Activated T-helper 9 cell treated with anti-CD3 and anti-CD28 coated beads, Interleukin-2, amount 50 U/mL, for 16 hours (primary cell): ENCODE measurements around the gene XKR3.
"Not testable (repeated sequence)": the region's sequence is repeated elsewhere in the genome, so short reads cannot be mapped to it uniquely, and the experiment has no call there.

Experiments used
- DNase-seq: peaks from one replicate; pipeline ENCODE4 v3.0.0-alpha.2; 2020; ENCODE audit warnings: low read depth

XKR3 gene

DNA sequence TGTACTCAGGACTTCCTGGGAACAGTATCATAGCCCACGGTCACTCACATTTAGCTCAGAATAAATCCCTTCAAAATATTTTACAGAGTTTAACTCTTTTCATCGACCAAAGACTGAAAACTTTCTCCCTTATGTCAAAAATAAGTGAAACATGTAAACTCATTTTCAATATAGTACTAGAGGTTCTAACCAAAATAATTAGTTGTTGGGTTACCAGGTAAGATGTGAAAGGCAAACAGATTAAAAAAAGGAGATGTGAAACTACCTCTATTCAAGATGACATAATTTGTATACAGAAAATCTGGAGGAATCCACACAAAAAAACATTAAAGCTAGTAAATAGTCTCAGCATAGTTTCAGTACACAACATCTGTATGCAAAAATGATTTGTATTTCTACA is 20.3 kb downstream of the XKR3 start:
- no peak for DNase-seq

DNA sequence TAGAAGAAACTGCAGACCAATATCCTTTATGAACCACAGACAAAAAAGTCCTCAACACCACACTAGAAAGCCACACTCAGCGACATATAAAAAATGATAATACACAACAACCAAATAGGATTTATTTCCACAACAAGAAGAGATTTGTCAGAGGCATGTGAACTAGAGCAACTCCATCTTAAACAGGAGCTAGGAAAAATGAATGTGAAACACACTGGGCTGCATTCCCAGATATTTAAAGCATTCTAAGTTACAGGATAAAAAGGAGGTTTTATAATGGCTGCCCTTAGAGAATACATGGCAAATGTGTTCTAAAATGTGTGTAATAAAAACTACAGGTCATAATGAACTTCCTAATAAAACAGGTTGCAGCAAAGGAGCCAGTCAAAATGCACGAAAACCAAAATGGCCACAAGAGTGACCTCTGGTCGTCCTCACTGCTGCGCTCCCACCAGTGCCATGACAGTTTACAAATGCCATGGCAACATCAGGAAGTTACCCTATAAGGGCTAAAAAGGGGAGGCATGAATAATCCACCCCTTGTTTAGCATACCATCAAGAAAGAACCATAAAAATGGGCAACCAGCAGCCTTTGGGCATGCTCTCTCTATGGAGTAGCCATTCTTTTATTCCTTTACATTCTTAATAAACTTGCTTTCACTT is 21.8 kb downstream of the XKR3 start:
- no peak for DNase-seq

DNA sequence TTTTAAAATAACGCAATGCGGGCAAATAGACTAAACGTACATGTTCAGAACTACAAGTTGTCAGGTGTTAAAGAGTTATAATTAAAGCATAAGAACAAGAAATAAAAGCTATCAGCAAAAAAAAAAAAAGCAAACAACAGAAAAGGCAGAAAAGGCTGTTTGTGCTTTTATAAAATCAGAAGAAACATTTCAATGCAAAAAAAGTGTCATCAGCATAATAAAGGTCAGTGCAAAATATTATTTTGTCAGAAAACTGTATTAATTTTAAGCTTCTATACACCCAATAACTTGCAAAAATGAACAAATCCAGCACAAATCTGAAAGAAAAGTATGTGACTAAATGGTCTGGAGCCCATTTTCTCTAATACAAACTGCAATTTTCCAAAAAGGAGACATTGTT is 23.6 kb downstream of the XKR3 start:
- no peak for DNase-seq

DNA sequence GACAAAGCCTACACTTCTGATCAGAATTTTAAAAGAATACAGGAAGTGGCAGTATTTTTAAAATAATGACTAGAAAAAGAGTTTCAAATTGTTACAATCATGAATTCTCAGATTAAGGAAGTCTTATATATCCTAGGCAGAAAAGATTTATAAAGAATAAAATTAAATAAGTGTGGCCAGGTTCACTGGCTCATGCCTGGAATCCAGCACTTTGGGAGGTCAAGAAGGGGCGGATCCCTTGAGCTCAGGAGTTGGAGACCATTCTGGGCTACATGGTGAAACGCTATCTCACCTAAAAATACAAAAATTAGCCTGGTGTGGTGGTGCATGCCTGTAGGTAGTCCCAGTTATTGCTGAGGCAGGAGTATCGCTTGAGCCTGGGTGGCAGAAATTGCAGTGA is 24.1 kb downstream of the XKR3 start:
- no peak for DNase-seq

DNA sequence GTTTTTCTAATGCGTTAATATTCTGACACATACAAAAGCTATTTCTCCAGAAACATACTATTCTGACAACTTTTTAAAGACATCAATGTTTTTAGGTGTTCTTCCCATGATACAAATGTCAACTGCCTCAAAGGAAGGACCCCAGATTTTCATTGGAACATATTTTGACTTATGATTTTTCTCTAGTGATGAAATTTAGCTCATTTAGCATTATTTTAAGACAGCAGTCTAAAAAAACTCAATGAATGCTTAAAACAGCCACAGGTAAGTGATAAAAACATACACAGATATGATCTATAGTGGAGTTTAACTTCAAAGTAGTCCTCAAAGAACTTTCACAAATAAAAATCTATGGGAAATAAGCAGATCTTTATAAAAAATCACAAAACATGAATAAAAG is 24.9 kb downstream of the XKR3 start:
- no peak for DNase-seq

DNA sequence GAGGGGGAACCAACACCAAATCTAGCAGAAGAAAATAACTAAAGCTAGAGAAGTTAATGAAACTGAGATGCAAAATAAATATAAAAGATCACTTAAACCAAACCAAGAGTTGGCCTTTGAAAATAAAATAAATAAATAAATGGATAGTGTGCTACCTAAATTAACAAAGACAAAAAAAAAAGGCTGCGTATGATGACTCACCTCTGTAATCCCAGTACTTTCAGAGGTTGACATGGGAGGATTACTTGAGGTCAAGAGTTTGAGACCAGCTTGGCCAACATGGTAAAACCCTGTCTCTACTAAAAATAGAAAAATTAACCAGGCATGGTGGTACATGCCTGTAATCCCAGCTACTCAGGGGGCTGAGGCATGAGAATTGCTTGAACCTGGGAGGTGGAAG is 29.7 kb downstream of the XKR3 start:
- not testable (repeated sequence) for DNase-seq

DNA sequence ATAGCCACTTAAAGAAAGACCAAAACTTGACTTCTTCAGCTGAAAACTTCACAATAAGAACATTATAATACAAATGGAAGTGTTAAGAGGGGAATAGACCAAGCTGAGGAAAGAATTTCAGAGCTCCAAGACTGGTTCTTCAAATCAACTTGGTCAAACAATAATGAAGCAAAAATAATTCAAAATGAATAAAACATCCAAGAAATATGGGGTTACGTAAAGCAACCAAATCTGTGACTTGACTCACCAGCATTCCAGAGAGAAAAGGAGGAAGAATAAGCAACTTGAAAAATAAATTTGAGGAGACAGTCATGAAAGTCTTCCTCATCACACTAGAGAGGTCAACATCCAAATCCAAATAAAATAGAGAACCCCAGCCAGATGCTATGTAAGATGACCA is 31.4 kb downstream of the XKR3 start:
- no peak for DNase-seq

DNA sequence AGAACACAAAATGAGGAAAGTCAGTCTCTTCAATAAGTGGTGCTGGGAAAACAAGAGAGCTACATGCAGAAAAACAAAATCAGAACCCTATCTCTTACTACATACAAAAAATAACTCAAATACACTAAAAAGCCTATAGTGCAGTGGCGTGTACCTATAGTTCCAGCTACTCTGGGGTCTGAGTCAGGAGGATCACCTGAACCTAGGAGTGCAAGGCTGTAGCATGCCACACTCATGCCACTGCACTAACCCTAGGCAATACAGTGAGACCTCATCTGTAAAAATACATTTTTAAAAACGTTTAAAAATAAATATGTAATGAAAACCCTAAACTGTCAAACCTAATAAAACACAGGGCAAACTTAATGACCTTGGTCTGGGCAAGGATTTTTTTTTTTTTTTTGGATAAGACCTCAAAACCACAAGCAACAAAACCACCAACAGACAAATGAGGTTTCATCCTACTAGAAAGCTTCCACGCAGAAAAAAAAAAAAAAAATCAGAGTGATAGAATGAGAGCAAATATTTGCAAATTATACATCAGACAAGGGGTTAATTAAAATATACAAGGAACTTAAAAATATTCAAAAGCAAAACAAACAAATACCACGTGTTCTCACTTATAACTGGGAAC is 35.2 kb downstream of the XKR3 start:
- no peak for DNase-seq

DNA sequence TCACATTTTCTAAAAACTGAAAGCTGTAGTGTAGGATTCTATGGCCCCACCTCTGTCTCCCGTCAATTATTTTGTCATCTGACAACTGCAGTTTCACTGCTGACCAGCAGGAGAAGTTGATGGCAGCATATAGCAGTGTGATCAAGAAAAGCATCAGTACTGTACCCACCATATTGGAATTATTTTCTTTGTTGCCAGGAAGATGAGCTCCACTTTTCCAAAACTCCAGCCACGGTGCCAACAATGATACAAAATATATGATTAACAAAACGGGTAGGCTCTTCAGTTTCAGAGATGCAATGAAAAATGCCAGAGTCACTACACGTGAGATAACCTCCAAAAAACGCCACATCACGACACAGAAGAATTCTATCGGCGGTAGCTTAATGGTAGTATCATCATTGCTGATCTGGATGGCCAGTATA is 41.3 kb downstream of the XKR3 start:
- DNase-seq: no peak

DNA sequence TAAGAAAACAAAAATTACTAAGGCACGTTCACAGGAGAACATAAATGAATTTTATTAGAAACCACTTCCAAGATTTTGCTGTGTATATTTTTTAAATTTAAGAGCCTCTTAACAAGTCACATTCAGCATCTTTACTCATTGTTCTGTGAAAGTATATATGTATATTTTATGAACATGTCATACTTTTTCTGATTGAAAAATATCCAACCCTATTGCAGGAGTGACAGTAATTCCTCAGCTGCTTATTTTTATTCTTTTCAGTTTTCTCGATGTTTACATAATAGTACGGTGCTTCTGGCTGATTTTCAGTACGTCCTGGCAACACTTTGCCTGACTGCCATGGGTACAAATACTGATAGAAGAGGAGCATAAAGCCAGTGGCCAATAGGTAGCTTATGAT is 41.8 kb downstream of the XKR3 start:
- DNase-seq: no peak

DNA sequence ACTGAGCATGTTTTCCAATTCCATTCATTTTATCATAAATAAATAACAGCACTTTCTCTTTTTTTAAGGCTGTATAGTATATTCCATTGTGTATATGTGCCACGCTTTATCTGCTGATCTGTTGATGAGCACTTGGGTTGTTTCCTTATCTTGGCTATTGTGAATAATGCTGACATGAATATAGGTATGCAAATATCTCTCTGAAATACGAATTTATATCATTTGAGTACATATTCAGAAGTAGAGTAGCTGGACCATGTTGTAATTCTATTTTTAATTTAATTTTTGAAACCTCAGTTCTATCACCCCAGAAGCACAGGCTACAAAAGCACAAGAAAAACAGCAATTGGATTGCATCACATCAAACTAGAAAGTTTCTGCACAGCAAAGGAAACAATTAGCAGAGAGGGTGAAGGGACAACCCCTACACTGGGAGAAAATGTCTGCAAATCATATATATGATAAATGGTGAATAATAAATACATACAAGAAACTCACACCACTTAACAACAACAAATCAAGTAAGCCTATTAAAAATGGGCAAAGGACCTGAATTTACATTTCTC is 43.4 kb downstream of the XKR3 start:
- DNase-seq: no peak

DNA sequence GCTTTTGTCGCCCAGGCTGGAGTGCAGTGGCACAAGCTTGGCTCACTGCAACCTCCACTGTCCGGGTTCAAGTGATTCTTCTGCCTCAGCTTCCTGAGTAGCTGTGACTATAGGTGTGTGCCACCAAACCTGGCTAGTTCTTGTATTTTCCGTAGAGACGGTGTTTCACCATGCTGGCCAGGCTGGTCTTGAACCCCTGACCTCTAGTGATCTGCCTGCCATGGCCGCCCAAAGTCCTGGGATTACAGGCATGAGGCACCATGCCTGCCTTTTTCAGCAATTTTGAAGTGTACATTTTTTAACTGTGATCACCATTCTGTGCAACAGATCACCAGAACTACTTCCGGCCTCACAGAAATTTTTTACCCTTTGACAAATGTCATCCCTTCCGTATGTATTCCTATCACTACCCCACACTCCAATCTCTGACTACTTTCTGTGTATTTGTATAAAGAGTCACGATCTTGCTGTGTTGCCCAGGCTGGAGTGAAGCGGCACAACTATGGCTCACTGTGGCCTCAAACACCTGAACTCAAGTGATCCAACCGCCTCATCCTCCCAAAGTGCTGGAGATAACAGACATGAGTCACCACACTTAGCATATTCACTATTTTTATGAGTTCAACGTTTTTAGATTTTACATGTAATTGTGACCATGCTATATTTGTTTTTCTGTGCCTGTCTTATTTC is 44.0 kb downstream of the XKR3 start:
- DNase-seq: no peak

DNA sequence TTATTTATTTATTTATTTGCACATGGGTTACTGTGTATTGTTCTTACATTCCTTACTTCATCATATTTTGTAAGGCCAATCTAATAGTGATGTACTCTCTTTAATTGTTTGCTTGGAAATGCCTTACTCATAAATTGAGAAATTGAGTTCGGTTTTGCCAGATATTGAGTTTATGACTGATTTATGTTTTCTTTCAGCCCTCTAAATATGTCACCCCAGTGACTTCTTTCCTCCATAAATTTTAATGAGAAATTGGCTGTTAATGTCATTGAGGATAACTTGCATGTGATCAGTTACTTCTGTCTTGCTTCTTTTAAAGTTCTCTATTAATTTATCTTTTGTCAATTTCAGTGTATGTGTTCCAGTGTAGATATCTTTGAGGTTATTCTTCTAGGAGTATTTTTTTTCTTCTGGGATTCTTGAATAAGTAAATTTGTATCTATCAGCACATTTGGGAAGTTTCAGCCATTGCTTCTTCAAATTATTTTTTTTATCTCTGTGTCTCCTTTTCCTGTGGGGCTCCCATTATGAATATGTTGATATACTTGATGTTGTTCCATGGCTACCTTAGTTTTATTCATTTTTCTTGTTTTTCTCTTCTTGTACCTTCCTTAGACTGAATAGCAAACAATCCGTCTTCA is 47.8 kb downstream of the XKR3 start:
- no peak for DNase-seq

DNA sequence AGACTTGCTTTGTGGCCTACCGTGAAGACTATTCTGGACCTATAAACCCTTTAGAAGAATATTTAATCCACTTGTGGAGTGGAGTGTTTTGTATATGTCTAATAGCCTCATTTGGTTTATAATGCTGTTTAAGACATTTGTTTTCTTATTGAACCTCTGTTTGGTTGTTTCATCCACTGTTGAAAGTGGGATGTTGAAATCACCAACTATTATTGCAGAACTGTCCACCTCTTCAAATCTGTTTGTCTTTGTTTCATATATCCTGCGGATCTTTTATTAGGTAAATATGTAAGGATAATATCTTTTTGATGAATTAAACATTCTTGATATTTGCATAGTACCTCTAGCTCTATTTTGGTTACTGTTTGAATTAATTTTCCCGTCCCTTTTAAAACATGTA is 49.1 kb downstream of the XKR3 start:
- DNase-seq: no peak

DNA sequence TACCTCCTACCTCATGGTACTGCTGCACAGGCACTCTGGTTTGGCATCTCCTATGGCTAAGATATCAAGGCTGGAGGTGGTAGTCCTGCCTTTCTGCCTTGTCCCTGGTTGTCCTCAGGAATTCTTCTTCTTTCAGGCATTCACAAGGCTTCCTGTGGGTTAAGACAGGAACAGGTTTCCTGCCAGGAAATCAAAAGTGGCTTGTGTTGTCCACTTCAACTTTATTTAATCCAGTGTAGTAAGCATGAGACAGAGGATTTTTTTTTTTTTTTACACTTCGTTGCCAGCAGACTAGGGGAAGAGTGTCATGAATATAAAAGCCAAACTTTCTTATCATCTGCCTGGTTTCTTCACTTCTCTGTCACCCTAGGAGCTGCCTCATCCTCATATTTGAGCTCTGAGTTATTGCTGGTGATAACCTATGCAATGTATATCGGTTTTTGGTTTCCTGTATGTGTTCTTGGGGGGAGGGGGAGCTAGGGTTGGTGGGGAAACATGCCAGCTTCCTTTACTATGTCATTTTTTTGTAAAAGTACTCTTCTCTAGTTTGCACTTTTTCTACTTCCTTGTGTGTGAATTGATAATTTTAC is 50.2 kb downstream of the XKR3 start:
- DNase-seq: no peak

DNA sequence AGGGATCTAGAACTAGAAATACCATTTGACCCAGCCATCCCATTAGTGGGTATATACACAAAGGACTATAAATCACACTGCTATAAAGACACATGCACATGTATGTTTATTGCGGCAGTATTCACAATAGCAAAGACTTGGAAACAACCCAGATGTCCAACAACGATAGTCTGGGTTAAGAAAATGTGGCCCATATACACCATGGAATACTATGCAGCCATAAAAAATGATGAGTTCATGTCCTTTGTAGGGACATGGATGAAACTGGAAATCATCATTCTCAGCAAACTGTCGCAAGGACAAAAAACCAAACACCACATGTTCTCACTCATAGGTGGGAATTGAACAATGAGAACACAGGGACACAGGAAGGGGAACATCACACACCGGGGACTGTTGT is 53.6 kb downstream of the XKR3 start:
- DNase-seq: not testable (repeated sequence)

DNA sequence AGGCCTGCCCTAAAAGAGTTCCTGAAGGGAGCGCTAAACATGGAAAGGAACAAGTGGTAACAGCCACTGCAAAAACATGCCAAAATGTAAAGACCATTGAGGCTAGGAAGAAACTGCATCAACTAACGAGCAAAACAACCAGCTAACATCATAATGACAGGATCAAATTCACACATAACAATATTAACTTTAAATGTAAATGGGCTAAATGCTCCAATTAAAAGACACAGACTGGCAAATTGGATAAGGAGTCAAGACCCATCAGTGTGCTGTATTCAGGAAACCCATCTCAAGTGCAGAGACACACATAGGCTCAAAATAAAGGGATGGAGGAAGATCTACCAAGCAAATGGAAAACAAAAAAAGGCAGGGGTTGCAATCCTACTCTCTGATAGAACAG is 57.3 kb downstream of the XKR3 start:
- DNase-seq: not testable (repeated sequence)

DNA sequence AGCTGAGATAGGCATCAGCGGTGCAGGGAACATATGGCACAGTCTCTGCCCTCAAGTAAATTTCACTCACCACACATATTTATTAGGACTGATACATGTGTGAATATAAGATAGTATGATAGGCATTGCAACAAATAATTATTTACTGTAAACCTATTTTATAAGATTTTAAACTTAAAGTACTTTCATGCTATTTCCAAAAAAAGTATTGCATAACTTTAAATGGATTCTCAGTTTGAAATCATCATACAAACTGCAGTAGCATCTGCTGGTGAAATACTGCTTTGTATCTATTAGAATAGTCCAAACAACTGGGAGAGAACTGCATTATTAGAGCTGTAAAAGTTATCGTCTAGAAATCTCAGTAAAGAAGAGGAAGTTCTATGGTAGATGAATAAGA is 63.0 kb downstream of the XKR3 start:
- not testable (repeated sequence) for DNase-seq

DNA sequence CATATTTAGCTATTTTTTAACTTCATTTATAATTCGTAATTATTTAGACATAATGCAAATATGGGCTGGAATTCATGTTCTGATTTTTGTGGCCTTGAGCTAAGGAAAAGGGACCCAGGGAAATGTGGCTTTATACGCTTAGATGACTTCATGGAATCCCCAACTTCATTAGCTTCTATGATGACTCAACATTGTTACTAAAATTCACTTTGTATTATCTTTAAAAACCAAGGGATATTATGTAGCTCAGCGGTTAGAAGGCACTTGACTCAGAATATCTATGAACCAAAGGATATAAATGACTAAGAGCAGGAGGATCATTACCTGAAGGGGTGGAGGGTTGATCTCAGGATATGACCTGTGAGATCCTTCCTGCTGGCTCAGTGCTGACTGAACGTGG is 64.8 kb downstream of the XKR3 start:
- DNase-seq: not testable (repeated sequence)

DNA sequence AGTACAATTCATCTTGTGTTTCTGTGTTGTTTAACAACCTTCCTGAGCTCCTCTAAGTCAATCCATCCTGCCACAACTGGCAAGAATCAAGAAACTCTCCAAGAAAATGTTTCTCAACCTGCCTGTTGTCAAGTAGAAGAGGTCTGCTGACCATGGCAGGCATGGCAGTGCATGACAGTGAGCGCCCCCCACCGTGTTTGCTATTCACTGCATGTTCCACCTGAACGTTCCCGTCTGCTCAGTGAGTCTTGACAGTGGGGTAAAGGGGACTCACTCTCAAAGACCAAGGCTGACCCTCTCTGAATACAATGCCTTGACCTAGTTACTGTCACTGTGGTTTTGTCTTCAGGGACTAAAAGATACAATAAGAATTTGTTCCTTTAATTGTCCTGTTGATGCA is 75.9 kb downstream of the XKR3 start:
- DNase-seq: not testable (repeated sequence)

DNA sequence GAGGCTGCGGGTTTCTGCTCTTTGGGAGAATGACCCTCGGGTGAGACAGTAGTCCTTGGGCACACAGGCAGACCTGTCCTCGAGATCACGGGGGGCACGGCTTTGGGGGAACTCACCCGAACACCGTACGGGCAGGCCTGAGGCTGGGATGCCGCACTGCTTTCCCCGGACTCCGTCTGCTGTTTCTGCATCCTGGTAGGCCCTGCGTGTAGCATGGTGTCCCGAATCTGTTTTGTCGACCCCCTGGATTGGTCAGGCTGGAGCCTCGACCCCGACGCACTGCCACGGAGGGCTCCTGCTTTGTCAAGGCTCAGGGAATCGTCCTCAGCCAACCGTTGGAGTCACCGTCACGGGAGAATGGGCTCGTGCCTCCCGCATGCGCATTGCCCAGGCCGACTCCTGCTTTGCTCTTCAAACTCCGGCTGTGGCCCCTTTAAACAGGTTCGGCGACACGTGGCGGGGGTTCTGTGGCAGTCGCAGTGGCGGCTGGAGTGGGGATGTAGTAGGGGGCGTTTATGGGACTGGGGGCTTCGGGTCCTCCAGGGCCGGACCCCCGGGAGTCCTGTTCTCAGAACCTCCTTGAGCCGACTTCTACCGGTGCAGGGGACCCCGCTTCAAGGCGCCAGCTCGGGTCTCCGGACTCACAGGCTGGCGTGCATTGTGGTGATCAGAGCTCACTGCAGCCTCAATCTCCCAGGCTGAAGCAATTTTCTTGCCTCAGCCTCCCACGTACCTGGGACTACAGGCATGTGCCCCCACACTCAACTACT is 76.9 kb downstream of the XKR3 start:
- DNase-seq: not testable (repeated sequence)
